OCI-LY3 (cell line): ENCODE results near the gene FKBP10.

Experiments
- H2AFZ ChIP-seq: fragments of 200-600, 300-600 bp; shearing (Covaris generic); 2 replicates; pipeline ENCODE4 v1.6.0; 2014; ENCODE audit warnings: antibody characterized with exemption, low read depth, low read length
- H3K27ac ChIP-seq: fragments of 200-600, 300-600 bp; sonication (generic); 2 replicates; pipeline ENCODE4 v1.5.1; 2014; ENCODE audit warnings: mild to moderate bottlenecking, low read length, moderate library complexity, mixed read lengths
- H3K27me3 ChIP-seq: fragments of 200-600, 300-600 bp; sonication (generic); 2 replicates; pipeline ENCODE4 v1.6.1; 2014; ENCODE audit warnings: low read depth, low read length, mixed read lengths
- H3K36me3 ChIP-seq: fragments of 200-600, 300-600 bp; sonication (generic); replicated peaks from 2 replicates; pipeline ENCODE3; 2014; ENCODE audit warnings: low read depth, low read length, mixed read lengths
- H3K4me1 ChIP-seq: fragments of 300-600, 200-600 bp; sonication (generic); 2 replicates; pipeline ENCODE4 v1.6.1; 2014; ENCODE audit warnings: low read length, mixed read lengths
- H3K4me2 ChIP-seq: fragments of 200-600, 300-600 bp; sonication (generic); 2 replicates; pipeline ENCODE4 v1.6.1; 2014; ENCODE audit warnings: low read length, mixed read lengths
- H3K4me3 ChIP-seq: fragments of 300-600, 200-600 bp; sonication (generic); 2 replicates; pipeline ENCODE4 v1.5.1; 2014; ENCODE audit warnings: antibody characterized with exemption, mild to moderate bottlenecking, low read length, moderate library complexity
- H3K79me2 ChIP-seq: fragments of 300-600, 200-600 bp; shearing (Covaris generic); 2 replicates; pipeline ENCODE4 v1.6.1; 2014; ENCODE audit warnings: mild to moderate bottlenecking, low read length, mixed read lengths
- H3K9ac ChIP-seq: fragments of 300-600, 200-600 bp; shearing (Covaris generic); 2 replicates; pipeline ENCODE4 v1.6.0; 2014; ENCODE audit warnings: mild to moderate bottlenecking, low read length, moderate library complexity
- H3K9me3 ChIP-seq: fragments of 200-600, 300-600 bp; shearing (Covaris generic); 2 replicates; pipeline ENCODE4 v1.6.1; 2014; ENCODE audit warnings: low read length, mixed read lengths; ENCODE audit not compliant: insufficient read depth
- H4K20me1 ChIP-seq: fragments of 200-600, 300-600 bp; sonication (generic); 2 replicates; pipeline ENCODE4 v1.6.1; 2016; ENCODE audit warnings: low read length, mixed read lengths; ENCODE audit not compliant: insufficient read depth
- CTCF ChIP-seq: fragments of 200-600, 300-600 bp; sonication (generic); IDR thresholded peaks from 2 replicates; pipeline ENCODE4 v1.5.1; 2014; ENCODE audit warnings: antibody characterized with exemption, low read length, low read depth
- EZH2phosphoT487 ChIP-seq: fragments of 200-600 bp; shearing (Covaris generic); IDR thresholded peaks from 2 replicates; pipeline ENCODE4 v1.6.1; 2018; ENCODE audit warnings: antibody characterized with exemption, mixed run types, low read depth

The FKBP10 gene

GRCh38 chr17:41793784-41794539 is 18.8 kb upstream of the FKBP10 start:
- Histone ChIP-seq H3K27me3 (0 out of 2 replicates have a peak, but pooled peaks cover 4% of the 10 kb centered on the region), H2AFZ (no peak overlapping the region), H3K27ac (no peak overlapping the region), H4K20me1 (no peaks in the 10 kb centered on the region), H3K9ac (no peak overlapping the region), H3K79me2 (no peaks in the 10 kb centered on the region), H3K36me3 (no peaks in the 10 kb centered on the region), H3K9me3 (no peaks in the 10 kb centered on the region), H3K4me3 (no peak overlapping the region), H3K4me2 (no peak overlapping the region), H3K4me1 (no peaks in the 10 kb centered on the region)
- TF ChIP-seq CTCF (no peak), EZH2phosphoT487 (no peak)

GRCh38 chr17:41794540-41794975 is 18.2 kb upstream of the FKBP10 start:
- Histone ChIP-seq H3K27me3 (0 out of 2 replicates have a peak, but pooled peaks cover under 1% of the 10 kb centered on the region), H3K27ac (no peak overlapping the region), H3K4me1 (no peaks in the 10 kb centered on the region), H3K36me3 (no peaks in the 10 kb centered on the region), H3K79me2 (no peaks in the 10 kb centered on the region), H2AFZ (no peak overlapping the region), H3K9ac (no peak overlapping the region), H3K4me2 (no peak overlapping the region), H3K9me3 (no peaks in the 10 kb centered on the region), H3K4me3 (no peak overlapping the region), H4K20me1 (no peaks in the 10 kb centered on the region)
- TF ChIP-seq CTCF: no peak
- no peak for TF ChIP-seq EZH2phosphoT487

- no peak for TF ChIP-seq CTCF
- TF ChIP-seq EZH2phosphoT487: no peak
- H3K9me3 ChIP-seq: no peaks in the 10 kb centered on the region
- H3K4me2 ChIP-seq: no peak overlapping the region
- H3K4me3 ChIP-seq: no peak overlapping the region
- no peaks in the 10 kb centered on the region for H4K20me1 ChIP-seq
- H2AFZ ChIP-seq: no peak overlapping the region
- H3K9ac ChIP-seq: no peak overlapping the region
- H3K79me2 ChIP-seq: no peaks in the 10 kb centered on the region
- H3K4me1 ChIP-seq: no peaks in the 10 kb centered on the region; the same call in 1 of the 2 replicates
- H3K27ac ChIP-seq: no peak overlapping the region
- no peaks in the 10 kb centered on the region for H3K36me3 ChIP-seq
- H3K27me3 ChIP-seq: no peaks in the 10 kb centered on the region
Observed at GRCh38 chr17:41796121-41796895, 16.5 kb upstream of the FKBP10 start.

- Histone ChIP-seq H3K9ac (no peak overlapping the region), H3K4me1 (no peaks in the 10 kb centered on the region; the same call in 1 of the 2 replicates), H2AFZ (no peak overlapping the region), H3K9me3 (no peaks in the 10 kb centered on the region), H3K27ac (no peak overlapping the region), H3K27me3 (no peaks in the 10 kb centered on the region), H4K20me1 (no peaks in the 10 kb centered on the region), H3K4me2 (no peak overlapping the region), H3K79me2 (no peaks in the 10 kb centered on the region), H3K4me3 (no peak overlapping the region), H3K36me3 (no peaks in the 10 kb centered on the region)
- TF ChIP-seq CTCF: no peak
- no peak for TF ChIP-seq EZH2phosphoT487
Observed at GRCh38 chr17:41797377-41797776, 15.4 kb upstream of the FKBP10 start.
